ENCODE results near the gene AKNA. TPM values are rescaled to one million over a fixed set of nuclear protein-coding genes. Genes with fewer than 3 reads are reported as not detected.
A peak's percentile ranks its signal among the peaks of the same experiment; 100 is the strongest.

AKNA gene
- polyA plus RNA-seq, 1 of the 3 experiments (the other 2 are of a cell fraction): 0.84 TPM

- TF ChIP-seq SMC3 (IDR thresholded peaks at IDR 0.05; ENCODE audit: low read depth, low read length) (no peak), RAD21 (IDR thresholded peaks at IDR 0.05; ENCODE audit: low read length) (no peak), GABPA (IDR thresholded peaks at IDR 0.05; ENCODE audit: low read depth) (no peak), ELF1 (IDR thresholded peaks at IDR 0.05) (no peak), GATA2 (CRISPR knock-in tag; IDR thresholded peaks at IDR 0.05) (no peak)
Observed at GRCh38 chr9:114399381-114399780, 11.6 kb upstream of the AKNA start.

DNA sequence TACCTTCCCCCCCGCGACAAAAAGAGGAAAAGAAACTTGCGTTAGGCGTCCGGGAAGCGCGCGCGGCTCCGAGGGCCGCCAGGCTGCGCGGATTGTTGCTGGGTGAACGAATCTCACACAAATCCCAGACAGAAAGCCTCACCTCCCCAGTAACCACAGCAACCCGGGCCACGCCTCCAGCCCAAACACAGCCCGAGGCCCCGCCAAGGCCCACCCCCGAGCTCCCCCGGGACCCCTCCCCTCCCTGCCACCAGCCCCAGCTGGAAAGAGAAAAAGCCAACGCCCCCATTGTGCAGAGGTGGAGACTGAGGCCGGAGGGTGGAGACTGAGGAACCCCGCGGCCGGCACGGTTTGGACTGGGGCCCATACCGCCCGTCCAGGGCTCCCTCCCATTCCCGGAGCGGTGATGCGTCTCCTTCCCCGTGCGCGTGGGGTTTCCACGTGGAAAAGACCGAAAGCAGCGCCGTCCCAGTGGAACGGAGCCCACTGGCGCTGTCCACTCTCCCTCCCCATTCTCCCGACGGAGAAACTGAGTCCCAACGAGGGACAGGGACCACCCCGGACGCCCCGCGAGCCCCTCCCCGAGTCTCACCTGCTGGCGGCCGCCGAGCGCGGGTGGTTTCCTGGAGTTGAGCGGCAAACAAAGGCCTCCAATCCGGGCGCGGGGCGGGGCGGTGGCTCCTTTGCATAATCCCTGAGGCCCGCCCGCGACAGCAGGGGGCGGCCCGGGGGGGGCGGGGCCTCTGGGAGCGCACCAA lies 10.2 kb upstream of the AKNA start:
- no peaks in the 10 kb centered on the region for H3K9me2 ChIP-seq
- H3K4me1 ChIP-seq (ENCODE audit: control insufficient read depth in 1 of 2, insufficient read depth in 2 of 2, low read depth in 1 of 2, low read length in 1 of 2): peaks cover 0 to 22% of the 10 kb centered on the region in 2 experiments; a peak in 1 of 4 replicates
- H3K79me2 ChIP-seq (ENCODE audit: insufficient read depth): no peaks in the 10 kb centered on the region
- no peaks in the 10 kb centered on the region for H3K27me3 ChIP-seq (ENCODE audit: insufficient read depth)
- H3K4me3 ChIP-seq (ENCODE audit: low read depth in 2 of 2, low read length in 1 of 2): peak overlapping the region; percentile 72 to 76
- H3K9ac ChIP-seq: peak overlapping the region; percentile 71
- peak overlapping the region; percentile 94; the same call in 1 of the 2 replicates for H2AFZ ChIP-seq (ENCODE audit: low read depth)
- H3K9me3 ChIP-seq: no peaks in the 10 kb centered on the region
- no peaks in the 10 kb centered on the region for H4K20me1 ChIP-seq (ENCODE audit: insufficient read depth)
- peak; percentile 99 for DNase-seq
- H3K27ac ChIP-seq (ENCODE audit: low read depth in 2 of 2, low read length in 1 of 2): no peak overlapping the region
- ChIA-PET POLR2A (no interaction called here), CTCF (interaction anchor here (0.7 to 3.6 kb wide), 5 partner anchors 8 to 264 kb away, joined by 4 to 22 read pairs (median 5); no protein-coding TSS in a partner anchor)
- H3K36me3 ChIP-seq (replicated peaks in 1 of 2; ENCODE audit: control insufficient read depth in 1 of 2, insufficient read depth in 2 of 2, low read length in 1 of 2): no peaks in the 10 kb centered on the region
- peak overlapping the region; percentile 97 for H3K4me2 ChIP-seq
- H3F3A ChIP-seq (replicated peaks; ENCODE audit: insufficient read depth): peaks cover 8% of the 10 kb centered on the region
- WGBS (ENCODE audit: low lambda C conversion rate): 4% methylated on average over 21 of the region's 66 CpGs
- TF ChIP-seq NFIC (IDR thresholded peaks at IDR 0.05; ENCODE audit: borderline replicate concordance) (0 out of 2 replicates have a peak, but pooled peaks have one; percentile 11), RFX5 (IDR thresholded peaks at IDR 0.05; ENCODE audit: low read length) (0 out of 2 replicates have a peak, but pooled peaks have one; percentile 9), SMC3 (IDR thresholded peaks at IDR 0.05; ENCODE audit: low read depth, low read length) (no peak), NRF1 (IDR thresholded peaks at IDR 0.05; ENCODE audit: low read depth, low read length) (no peak), POLR2AphosphoS5 (IDR thresholded peaks at IDR 0.05; ENCODE audit: low read depth, low read length) (no peak), CTCF (IDR thresholded peaks at IDR 0.05) (no peak), MXI1 (IDR thresholded peaks at IDR 0.05; ENCODE audit: low read depth, low read length) (peak; percentile 28; the same call in 1 of the 2 replicates)
- TF ChIP-seq, protein P1, sequence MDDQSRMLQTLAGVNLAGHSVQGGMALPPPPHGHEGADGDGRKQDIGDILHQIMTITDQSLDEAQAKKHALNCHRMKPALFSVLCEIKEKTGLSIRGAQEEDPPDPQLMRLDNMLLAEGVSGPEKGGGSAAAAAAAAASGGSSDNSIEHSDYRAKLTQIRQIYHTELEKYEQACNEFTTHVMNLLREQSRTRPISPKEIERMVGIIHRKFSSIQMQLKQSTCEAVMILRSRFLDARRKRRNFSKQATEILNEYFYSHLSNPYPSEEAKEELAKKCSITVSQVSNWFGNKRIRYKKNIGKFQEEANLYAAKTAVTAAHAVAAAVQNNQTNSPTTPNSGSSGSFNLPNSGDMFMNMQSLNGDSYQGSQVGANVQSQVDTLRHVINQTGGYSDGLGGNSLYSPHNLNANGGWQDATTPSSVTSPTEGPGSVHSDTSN (IDR thresholded peaks at IDR 0.05): peak; percentile 79

More at GRCh38 chr9:114399381-114399780, 11.6 kb upstream of the AKNA start:
- Histone ChIP-seq H3K4me3 (ENCODE audit: low read depth in 2 of 2, low read length in 1 of 2) (no peak overlapping the region), H3K9me2 (no peaks in the 10 kb centered on the region), H3F3A (replicated peaks; ENCODE audit: insufficient read depth) (peaks cover 5% of the 10 kb centered on the region), H3K4me2 (no peak overlapping the region), H3K79me2 (ENCODE audit: insufficient read depth) (no peaks in the 10 kb centered on the region), H3K27ac (ENCODE audit: low read depth in 2 of 2, low read length in 1 of 2) (no peak overlapping the region), H4K20me1 (ENCODE audit: insufficient read depth) (no peaks in the 10 kb centered on the region), H3K27me3 (ENCODE audit: insufficient read depth) (no peaks in the 10 kb centered on the region), H3K9me3 (no peaks in the 10 kb centered on the region), H3K36me3 (replicated peaks in 1 of 2; ENCODE audit: control insufficient read depth in 1 of 2, insufficient read depth in 2 of 2, low read length in 1 of 2) (no peaks in the 10 kb centered on the region), H3K9ac (no peak overlapping the region), H3K4me1 (ENCODE audit: control insufficient read depth in 1 of 2, insufficient read depth in 2 of 2, low read depth in 1 of 2, low read length in 1 of 2) (peaks cover 0 to 22% of the 10 kb centered on the region in 2 experiments; a peak in 1 of 4 replicates), H2AFZ (ENCODE audit: low read depth) (no peak overlapping the region)
- DNase-seq: no peak
- WGBS (ENCODE audit: low lambda C conversion rate): 85% methylated on average over 4 of the region's 4 CpGs
- ChIA-PET CTCF (interaction anchor here (0.7 to 1.5 kb wide), 3 partner anchors 9 to 615 kb away, joined by 3 to 8 read pairs (median 3); no protein-coding TSS in a partner anchor), POLR2A (no interaction called here)
